UCSD-AML1 (cell line): Measurements from ENCODE around the gene PLS3.
"Not testable (repeated sequence)": the region's sequence is repeated elsewhere in the genome, so short reads cannot be mapped to it uniquely, and the experiment has no call there.

Experiments used
- DNase-seq: peaks from one replicate; lab custom pipeline; 2025; ENCODE audit not compliant: unreplicated experiment; lab: John Stamatoyannopoulos, UW

PLS3 gene

DNA sequence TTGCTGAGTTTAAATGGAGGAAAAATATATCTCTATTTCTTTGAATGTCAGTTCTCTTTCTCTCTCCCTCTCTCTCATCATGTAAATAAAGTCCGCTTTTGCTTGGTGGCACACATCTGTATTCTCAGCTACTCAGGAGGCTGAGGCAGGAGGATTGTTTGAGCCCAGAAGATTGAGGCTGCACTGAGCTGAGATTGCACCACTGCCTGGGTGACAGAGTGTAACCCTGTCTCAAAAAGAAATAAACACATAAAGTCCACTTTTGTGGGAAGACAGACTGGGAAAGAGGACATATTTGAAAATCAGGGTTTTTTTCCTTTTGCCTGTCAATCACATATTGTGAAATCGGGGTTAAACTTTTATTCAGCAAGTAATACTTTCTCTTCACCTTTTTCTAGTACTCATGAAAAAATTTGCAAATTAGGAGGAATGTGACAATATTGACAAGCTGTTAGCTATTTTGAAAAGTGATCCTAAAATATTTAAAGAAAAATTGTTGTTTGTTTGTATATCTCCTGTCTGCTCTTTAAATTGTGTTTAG lies 42.6 kb downstream of the PLS3 start:
- DNase-seq, result no peak

GRCh38 chrX:115606861-115607260 lies 45.9 kb downstream of the PLS3 start:
- DNase-seq, result no peak

- no peak for DNase-seq
Observed at GRCh38 chrX:115609621-115610020, 48.6 kb downstream of the PLS3 start.

DNA sequence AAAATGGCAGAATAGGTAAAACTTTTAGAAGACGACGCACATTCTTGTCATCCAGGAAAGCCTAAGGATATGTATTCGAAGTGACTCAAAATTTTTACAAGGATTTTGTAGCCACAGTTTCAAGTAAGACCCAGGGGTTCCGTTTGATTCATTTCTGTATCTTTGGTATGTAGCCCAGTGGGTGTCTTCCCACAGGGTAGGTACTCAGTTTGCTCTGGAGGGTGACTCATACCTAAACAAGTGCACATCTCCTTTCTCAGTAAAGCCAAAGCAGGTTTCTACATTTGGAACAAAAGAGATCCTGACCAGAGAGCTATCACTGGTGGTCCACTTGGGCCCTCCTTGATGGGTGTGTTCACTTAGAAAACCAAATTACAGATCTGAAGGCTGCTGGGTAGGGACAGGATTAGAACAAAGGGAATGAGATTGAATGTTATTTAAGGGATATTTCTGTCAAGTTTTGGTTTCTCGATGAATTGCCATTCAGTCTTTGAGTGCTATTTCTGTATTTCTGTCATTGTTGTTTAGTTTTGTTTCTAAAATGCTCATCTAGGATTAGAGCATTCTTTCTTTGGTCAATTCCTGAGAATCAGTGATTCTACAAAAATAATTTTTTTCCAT lies 56.1 kb downstream of the PLS3 start:
- DNase-seq, result no peak

DNA sequence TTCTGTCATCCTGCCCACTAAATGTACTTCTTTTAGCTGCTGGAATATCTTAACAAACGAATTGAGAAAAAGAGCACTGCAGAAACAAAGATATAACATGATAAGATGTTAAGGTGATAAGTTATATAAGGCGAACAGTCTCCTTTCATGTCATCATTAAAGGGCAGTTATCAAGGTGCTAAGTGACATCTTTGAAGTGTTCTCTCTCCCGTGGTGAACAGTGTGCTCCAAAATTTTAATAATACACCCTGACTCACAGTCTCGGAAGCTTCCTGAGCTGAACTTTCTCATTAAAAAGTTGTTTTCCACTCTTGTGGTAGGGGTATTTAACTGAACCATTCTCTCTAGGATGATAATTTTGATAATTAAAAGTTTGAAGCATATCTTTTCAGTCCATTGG lies 61.6 kb downstream of the PLS3 start:
- no peak for DNase-seq

DNA sequence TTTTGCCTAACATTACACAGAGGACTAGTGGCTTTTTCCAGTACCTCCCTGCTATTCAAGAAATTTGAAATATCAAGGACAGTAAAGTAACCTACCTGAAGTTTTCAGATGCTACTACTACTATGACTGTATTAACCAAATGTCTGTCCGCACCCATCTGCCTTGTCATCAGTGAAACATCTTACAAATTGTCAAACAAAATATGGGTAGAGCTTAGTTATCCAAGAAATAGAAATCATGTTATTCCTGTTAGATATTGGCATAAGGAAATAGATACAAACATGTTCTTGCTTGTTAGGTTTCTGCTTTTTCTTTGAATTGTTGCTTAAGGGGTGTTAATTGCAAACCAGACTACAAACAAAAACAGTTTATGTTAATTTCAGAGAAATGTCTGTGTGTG lies 63.9 kb downstream of the PLS3 start:
- DNase-seq, result no peak

DNA sequence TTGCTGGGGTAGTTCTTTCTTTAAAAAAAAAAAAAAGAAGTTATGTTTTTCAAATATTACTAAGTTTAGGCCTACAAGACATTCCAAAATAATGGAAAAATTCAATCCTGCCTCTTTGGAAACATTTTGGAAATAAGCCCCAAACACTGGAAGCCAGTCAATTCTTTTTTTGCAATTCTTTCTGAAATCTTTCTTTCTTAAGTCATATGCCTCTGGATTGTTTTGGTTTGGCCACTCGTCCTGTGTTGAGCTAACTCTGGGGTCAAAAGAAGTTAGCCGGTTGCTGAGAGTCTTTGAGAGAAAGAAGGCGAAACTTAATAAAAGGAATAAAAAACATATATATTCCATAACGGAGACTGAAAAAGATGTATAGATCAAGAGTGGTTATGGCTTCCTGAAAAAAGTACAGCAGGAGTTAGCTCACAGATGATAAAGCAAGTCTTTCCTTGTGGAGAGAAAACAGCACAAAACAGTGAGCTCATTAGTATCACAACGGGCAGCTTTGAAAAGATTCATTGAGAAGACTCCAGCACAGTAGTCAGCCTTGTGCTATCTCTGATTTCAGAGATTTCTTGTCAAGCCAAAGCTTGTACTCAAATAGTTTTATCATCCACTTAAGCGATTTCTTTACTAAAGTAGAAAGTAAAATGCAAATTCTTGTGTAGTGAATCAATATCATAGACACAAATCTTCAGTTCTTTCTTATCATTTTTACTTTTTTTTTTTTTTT lies 64.8 kb downstream of the PLS3 start:
- DNase-seq, result no peak

DNA sequence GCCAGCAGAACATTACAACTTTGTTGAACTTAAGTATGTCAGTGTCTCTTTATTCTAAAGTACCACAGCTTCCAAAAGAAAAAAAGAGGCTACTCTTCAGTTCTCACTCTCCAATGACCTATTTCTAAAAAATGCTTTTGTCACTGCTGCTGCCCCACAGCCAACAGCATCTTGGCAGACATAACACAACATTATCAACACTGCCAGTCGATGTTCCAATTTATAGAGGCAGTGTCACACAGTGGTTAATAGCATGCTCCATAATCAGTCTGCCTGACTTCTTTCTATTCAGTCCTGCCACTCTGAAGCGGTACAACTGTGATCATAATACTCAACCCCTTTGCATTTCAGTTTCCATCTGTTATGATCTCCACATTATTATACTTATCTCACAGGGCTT lies 69.2 kb downstream of the PLS3 start:
- DNase-seq, result no peak

DNA sequence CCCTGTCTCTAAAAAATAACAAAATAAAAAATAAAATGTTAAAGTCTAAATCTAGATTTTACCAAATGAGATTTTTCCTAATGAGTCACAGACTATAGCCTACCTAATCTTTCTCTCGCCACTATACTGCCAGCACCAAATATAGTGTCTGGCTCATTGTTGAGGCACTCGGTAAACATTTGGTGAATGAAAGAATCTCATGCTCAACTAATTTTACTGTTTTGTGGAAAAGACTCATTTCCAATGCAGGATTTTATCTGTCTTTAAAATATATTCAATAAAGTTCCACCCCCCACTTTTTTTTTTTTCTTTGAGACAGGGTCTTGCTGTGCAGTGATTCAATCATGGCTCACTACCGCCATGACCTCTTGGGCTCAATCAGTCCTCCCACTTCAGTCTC lies 71.5 kb downstream of the PLS3 start:
- no peak for DNase-seq

- not testable (repeated sequence) for DNase-seq
Observed at GRCh38 chrX:115633397-115633796, 72.4 kb downstream of the PLS3 start.

DNA sequence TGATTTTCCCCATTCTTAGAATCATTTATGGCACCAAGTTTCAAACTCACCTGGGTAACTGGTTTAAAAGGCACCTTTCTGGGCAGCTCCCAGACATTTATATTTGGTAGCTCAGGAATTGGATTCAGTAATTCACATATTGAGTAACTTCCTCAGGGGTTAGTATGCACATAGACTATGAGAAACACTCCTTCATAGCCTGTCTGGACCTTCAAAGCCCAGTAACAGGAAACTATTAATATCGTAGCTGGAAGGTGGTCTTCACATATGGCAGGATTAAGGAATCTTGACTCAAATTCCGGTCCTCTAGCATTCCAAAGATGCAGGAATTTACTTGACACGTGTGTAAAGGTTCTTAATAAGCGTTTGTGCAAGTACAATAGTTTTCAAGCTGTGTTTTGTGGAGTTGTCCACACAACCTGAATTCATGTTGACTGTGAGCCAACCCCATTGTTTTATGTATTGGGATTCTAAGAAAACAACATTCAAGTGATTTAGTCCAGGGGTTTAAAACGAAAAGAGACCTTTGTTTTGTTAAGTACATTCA lies 78.4 kb downstream of the PLS3 start:
- no peak for DNase-seq

DNA sequence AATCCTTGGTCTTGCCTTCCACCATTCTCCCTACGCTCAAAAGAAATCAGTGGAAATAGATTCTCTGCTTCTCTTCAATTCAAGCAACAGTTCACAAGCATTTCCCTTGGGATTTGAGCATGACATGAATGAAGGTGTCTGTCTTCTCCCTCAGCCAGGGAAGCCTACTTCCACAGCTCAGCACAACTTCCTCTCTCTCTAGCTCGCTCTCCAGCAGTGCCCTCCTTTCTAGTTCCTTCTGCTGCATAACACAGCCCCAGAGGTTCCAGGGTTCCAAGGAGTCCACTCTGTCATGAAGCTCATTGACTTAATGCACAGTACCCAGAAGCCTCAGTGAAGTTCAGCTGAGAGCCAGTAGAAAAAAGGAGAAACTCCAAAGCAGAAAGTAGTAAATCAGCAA lies 81.3 kb downstream of the PLS3 start:
- DNase-seq, result no peak

DNA sequence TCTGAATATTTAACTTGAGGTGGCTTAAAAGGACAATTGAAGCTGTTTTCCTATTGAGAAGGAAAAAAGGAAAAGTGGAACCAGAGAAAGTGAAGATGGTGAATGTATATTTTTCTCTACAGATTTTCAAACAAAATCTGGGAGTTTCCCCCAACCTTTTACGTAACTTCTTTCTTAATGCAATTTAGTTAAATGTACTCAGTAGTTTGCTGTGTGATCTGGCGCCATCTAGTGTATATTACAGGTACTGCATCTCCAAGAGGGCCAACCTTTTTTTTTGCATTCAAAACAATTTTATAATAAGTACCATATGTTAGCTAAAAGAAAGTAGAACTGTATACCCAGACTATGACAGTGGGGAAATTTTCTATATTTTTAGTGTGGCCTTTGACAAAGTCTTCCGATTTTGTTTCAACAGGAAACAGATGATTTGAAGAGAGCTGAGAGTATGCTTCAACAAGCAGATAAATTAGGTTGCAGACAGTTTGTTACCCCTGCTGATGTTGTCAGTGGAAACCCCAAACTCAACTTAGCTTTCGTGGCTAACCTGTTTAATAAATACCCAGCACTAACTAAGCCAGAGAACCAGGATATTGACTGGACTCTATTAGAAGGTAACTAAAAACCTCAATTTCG lies 82.0 kb downstream of the PLS3 start:
- no peak for DNase-seq

DNA sequence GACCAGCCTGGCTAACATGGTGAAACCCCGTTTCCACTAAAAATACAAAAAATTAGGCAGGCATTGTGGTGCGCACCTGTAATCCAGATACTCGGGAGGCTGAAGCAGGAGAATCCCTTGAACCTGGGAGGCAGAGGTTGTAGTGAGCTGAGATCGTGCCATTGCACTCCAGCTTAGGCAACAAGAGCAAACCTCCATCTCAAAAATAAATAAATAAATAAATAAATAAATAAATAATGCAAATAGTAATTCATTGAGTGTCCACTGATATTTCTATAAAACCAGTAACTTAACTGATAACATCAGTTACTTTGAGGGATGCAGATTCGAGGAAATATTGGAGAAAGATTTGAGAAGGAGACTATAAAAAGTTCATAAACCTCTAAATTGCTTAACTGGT lies 83.4 kb downstream of the PLS3 start:
- DNase-seq, result not testable (repeated sequence)

- no peak for DNase-seq
Observed at GRCh38 chrX:115649461-115650063, 88.6 kb downstream of the PLS3 start.

DNA sequence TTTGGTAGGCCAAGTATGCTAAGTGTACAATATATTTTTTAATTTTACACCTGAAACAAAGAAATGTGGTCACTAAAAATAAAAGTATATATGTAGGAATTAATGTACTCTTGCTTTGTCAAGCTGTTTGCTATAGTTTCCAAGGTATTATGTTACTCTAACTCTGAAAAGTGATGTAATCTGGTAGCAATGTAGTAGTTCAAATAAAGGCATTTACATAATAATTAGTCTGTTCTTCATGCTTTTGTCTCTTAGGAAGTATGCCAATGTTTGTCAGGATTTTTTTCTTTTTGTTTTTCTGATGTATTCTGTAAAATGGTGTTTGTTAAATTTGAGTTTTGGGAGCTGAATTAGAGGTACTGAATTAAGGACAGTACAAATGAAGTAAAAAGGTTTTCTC lies 89.5 kb downstream of the PLS3 start:
- no peak for DNase-seq

DNA sequence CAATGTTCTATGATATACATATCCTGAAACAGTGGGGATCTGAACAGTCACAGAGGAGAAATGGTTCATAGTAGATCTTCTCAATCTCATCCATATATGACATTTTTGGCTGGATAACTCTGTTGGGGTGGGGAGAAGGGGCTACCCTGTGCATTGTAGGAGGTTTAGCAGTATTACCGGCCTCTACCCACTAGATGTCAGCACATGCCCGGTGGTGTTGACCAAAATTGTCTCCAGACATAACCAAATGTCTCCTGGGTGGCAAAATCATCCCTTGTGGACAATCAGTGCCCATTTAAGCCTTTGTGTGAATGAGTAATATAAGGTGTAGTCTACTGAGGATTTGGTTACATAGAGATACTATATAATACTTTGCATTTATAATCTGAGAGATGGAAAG lies 89.9 kb downstream of the PLS3 start:
- DNase-seq, result peak; percentile 17

DNA sequence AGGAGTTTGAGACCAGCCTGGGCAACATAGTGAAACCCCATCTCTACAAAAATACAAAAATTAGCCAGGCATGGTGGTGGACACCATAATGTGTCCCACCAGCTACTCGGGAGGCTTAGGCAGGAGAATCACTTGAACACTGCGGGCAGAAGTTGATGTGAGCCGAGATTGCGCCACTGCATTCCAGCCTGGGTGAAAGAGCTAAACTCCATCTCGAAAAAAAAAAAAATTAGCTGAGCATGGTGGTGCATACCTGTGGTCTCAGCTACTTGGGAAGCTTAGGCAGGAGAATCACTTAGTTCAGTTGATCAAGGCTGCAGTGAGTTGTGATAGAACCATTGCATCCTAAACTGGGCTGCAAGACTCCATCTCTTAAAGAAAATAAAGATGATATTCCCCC lies 91.2 kb downstream of the PLS3 start:
- no peak for DNase-seq

DNA sequence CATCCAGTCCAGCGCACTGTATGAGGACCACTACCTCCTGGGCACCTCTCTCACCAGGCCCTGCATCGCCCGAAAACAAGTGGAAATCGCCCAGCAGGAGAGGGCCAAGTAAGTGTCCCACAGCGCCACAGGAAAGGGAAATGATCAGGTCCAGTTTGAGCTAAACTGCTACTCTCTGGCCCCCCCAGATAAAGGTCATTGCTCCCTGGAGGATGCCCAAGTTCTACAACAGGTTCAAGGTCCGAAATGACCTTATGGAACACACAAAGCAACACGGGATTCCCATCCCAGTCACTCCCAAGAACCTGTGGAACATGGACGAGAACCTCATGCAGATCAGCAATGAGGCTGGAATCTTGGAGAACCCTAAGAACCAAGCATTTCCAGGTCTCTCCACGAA lies 104.1 kb downstream of the PLS3 start:
- no peak for DNase-seq

GRCh38 chrX:115679460-115679859 lies 118.5 kb downstream of the PLS3 start:
- no peak for DNase-seq

- no peak for DNase-seq
Observed at GRCh38 chrX:115687595-115687994, 126.6 kb downstream of the PLS3 start.

GRCh38 chrX:115689931-115690330 lies 129.0 kb downstream of the PLS3 start:
- DNase-seq, result no peak
